Astrocyte (in vitro differentiated cells and primary cell): Measurements from ENCODE around the gene SLC38A10. TPM values are rescaled to one million over a fixed set of nuclear protein-coding genes. Genes with fewer than 3 reads are reported as not detected.

Experiments
- DNase-seq: peaks from one replicate; pipeline ENCODE4 v3.0.0-alpha.2; 2010; ENCODE audit warnings: low read depth
- FAIRE-seq: peaks from 2 replicates; lab custom pipeline; 2011; peaks lifted over from hg19 to GRCh38; lab: Jason Lieb, UNC
- H2AFZ ChIP-seq: 2 replicates; pipeline ENCODE4 v1.6.0; 2012; ENCODE audit warnings: low read depth, low read length, inconsistent platforms
- H3K27ac ChIP-seq: 2 replicates; pipeline ENCODE4 v1.5.1; 2011; ENCODE audit warnings: low read depth, low read length, inconsistent platforms
- H3K27me3 ChIP-seq: 2 replicates; pipeline ENCODE4 v1.6.0; 2011; ENCODE audit warnings: low read length, inconsistent platforms; ENCODE audit not compliant: insufficient read depth
- H3K36me3 ChIP-seq: 2 replicates; pipeline ENCODE4 v1.5.1; 2011; ENCODE audit warnings: low read length, inconsistent platforms; ENCODE audit not compliant: insufficient read depth
- H3K4me1 ChIP-seq: 2 replicates; pipeline ENCODE4 v1.5.1; 2011; ENCODE audit warnings: low read length, inconsistent platforms; ENCODE audit not compliant: insufficient read depth
- H3K4me2 ChIP-seq: 2 replicates; pipeline ENCODE4 v1.6.0; 2012; ENCODE audit warnings: low read length, inconsistent platforms
- H3K4me3 ChIP-seq: 2 replicates; pipeline ENCODE4 v1.5.1; 2011; ENCODE audit warnings: low read depth, mild to moderate bottlenecking, low read length, inconsistent platforms; ENCODE audit not compliant: insufficient read depth
- H3K79me2 ChIP-seq: 2 replicates; pipeline ENCODE4 v1.6.0; 2012; ENCODE audit warnings: mild to moderate bottlenecking, low read length, inconsistent platforms; ENCODE audit not compliant: insufficient read depth
- H3K9ac ChIP-seq: 2 replicates; pipeline ENCODE4 v1.6.0; 2012; ENCODE audit warnings: mild to moderate bottlenecking, low read length, inconsistent platforms
- H3K9me3 ChIP-seq: 2 replicates; pipeline ENCODE4 v1.5.1; 2012; ENCODE audit warnings: low read depth, mild to moderate bottlenecking, low read length, inconsistent platforms; ENCODE audit not compliant: insufficient read depth
- H4K20me1 ChIP-seq: 2 replicates; pipeline ENCODE4 v1.6.0; 2012; ENCODE audit warnings: low read length, inconsistent platforms; ENCODE audit not compliant: insufficient read depth
- H3K27ac Mint-ChIP-seq: one replicate; pipeline ENCODE4 v1.8.0; 2021; ENCODE audit warnings: mild to moderate bottlenecking, mixed read lengths; ENCODE audit not compliant: unreplicated experiment
- H3K27me3 Mint-ChIP-seq: one replicate; pipeline ENCODE4 v1.8.0; 2021; ENCODE audit warnings: low read depth, mixed read lengths; ENCODE audit not compliant: unreplicated experiment
- H3K36me3 Mint-ChIP-seq: one replicate; pipeline ENCODE4 v1.8.0; 2021; ENCODE audit warnings: low read depth, mixed read lengths; ENCODE audit not compliant: unreplicated experiment
- H3K4me1 Mint-ChIP-seq: one replicate; pipeline ENCODE4 v1.8.0; 2021; ENCODE audit warnings: low read depth, mixed read lengths; ENCODE audit not compliant: unreplicated experiment
- H3K4me3 Mint-ChIP-seq: one replicate; pipeline ENCODE4 v1.8.0; 2021; ENCODE audit warnings: mild to moderate bottlenecking, moderate library complexity, mixed read lengths; ENCODE audit not compliant: unreplicated experiment
- H3K9me3 Mint-ChIP-seq: one replicate; pipeline ENCODE4 v1.8.0; 2021; ENCODE audit warnings: mild to moderate bottlenecking, mixed read lengths; ENCODE audit not compliant: unreplicated experiment
- EZH2 ChIP-seq: IDR thresholded peaks from 2 replicates; pipeline ENCODE4 v1.6.1; 2012; ENCODE audit warnings: mild to moderate bottlenecking, low read length, inconsistent platforms; ENCODE audit not compliant: insufficient read depth
- total RNA-seq: library from RNA; stranded (reverse); gene quantifications from 2 replicates; pipeline ENCODE4 v1.2.1, GENCODE V29; 2021
- TF ChIP-seq, protein P1 (sequence below): IDR thresholded peaks from 2 replicates; pipeline ENCODE4 v1.5.1; 2011; ENCODE audit warnings: low read depth, mild to moderate bottlenecking, inconsistent platforms, low read length, moderate library complexity; ENCODE audit not compliant: insufficient read depth

Gene SLC38A10
- total RNA-seq, 1 donor from 2014 or later: 71.4 TPM

DNA sequence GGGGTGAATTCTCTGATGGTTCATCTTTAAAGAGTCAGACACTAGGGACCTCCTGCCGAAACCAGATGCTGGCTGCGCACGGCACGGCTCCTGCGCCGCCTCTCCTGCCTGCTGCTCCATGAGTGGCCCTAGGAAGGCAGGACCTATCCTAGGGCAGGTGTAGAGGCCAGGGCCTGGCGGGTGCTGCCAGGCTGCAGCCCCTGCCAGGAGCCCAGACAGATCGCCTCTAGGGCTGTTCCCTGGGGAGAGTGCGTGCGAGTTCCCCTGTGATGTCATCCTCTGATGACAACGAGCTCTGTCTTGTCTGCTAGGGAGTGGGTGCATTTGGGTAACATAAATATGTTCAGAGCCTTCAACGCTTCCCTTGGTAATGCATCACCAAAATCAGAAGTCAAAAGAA, 23.9 kb downstream of the SLC38A10 start:
- H3K27ac ChIP-seq: no peak overlapping the region
- FAIRE-seq (no peak), DNase-seq (no peak)
- H3K36me3 Mint-ChIP-seq: peaks cover 39% of the 10 kb centered on the region
- H3K4me1 Mint-ChIP-seq: no peaks in the 10 kb centered on the region
- H4K20me1 ChIP-seq: peaks cover 13% of the 10 kb centered on the region
- no peak overlapping the region for H2AFZ ChIP-seq
- H3K79me2 ChIP-seq: no peaks in the 10 kb centered on the region
- H3K36me3 ChIP-seq: peaks cover 10% of the 10 kb centered on the region
- H3K27me3 Mint-ChIP-seq: no peaks in the 10 kb centered on the region
- no peak overlapping the region for H3K4me3 ChIP-seq
- TF ChIP-seq EZH2: no peak
- TF ChIP-seq, protein P1, sequence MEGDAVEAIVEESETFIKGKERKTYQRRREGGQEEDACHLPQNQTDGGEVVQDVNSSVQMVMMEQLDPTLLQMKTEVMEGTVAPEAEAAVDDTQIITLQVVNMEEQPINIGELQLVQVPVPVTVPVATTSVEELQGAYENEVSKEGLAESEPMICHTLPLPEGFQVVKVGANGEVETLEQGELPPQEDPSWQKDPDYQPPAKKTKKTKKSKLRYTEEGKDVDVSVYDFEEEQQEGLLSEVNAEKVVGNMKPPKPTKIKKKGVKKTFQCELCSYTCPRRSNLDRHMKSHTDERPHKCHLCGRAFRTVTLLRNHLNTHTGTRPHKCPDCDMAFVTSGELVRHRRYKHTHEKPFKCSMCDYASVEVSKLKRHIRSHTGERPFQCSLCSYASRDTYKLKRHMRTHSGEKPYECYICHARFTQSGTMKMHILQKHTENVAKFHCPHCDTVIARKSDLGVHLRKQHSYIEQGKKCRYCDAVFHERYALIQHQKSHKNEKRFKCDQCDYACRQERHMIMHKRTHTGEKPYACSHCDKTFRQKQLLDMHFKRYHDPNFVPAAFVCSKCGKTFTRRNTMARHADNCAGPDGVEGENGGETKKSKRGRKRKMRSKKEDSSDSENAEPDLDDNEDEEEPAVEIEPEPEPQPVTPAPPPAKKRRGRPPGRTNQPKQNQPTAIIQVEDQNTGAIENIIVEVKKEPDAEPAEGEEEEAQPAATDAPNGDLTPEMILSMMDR: no peak
- H3K4me3 Mint-ChIP-seq: no peak overlapping the region
- H3K27ac Mint-ChIP-seq: no peak overlapping the region
- H3K27me3 ChIP-seq: no peaks in the 10 kb centered on the region
- H3K9ac ChIP-seq: no peak overlapping the region
- no peaks in the 10 kb centered on the region for H3K9me3 Mint-ChIP-seq
- H3K4me2 ChIP-seq: no peak overlapping the region
- no peaks in the 10 kb centered on the region for H3K9me3 ChIP-seq
- no peaks in the 10 kb centered on the region for H3K4me1 ChIP-seq

DNA sequence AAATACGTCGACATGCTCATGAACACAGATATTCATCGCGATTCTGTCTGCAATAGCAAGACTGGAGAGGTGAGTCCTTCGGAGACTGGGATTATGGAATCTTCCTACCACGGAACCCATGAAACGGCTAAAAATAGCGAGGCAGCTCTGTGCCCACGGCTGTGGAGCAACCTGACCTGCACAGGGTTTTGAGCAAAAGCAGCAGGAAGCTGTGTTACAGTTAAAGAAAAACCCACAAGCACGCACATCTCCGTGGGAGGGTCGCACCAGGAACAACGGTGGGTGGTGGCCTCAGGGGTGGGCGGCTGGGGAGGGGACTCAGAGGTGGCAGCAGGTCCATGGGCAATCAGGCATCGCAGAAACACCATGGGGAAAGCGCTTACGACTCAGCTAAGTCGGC, 24.8 kb downstream of the SLC38A10 start:
- Mint-ChIP-seq H3K27ac (no peak overlapping the region), H3K27me3 (no peaks in the 10 kb centered on the region), H3K4me3 (no peak overlapping the region), H3K4me1 (no peaks in the 10 kb centered on the region), H3K36me3 (peaks cover 41% of the 10 kb centered on the region), H3K9me3 (no peaks in the 10 kb centered on the region)
- no peaks in the 10 kb centered on the region for H3K27me3 ChIP-seq
- peaks cover 15% of the 10 kb centered on the region for H3K36me3 ChIP-seq
- TF ChIP-seq, protein P1: no peak
- TF ChIP-seq EZH2: no peak
- H3K4me1 ChIP-seq: no peaks in the 10 kb centered on the region
- H3K79me2 ChIP-seq: no peaks in the 10 kb centered on the region
- H4K20me1 ChIP-seq: peaks cover 9% of the 10 kb centered on the region
- no peak overlapping the region for H3K27ac ChIP-seq
- no peak overlapping the region for H2AFZ ChIP-seq
- no peak for FAIRE-seq
- no peak for DNase-seq
- no peak overlapping the region for H3K4me2 ChIP-seq
- no peak overlapping the region for H3K9ac ChIP-seq
- no peaks in the 10 kb centered on the region for H3K9me3 ChIP-seq
- no peak overlapping the region for H3K4me3 ChIP-seq

DNA sequence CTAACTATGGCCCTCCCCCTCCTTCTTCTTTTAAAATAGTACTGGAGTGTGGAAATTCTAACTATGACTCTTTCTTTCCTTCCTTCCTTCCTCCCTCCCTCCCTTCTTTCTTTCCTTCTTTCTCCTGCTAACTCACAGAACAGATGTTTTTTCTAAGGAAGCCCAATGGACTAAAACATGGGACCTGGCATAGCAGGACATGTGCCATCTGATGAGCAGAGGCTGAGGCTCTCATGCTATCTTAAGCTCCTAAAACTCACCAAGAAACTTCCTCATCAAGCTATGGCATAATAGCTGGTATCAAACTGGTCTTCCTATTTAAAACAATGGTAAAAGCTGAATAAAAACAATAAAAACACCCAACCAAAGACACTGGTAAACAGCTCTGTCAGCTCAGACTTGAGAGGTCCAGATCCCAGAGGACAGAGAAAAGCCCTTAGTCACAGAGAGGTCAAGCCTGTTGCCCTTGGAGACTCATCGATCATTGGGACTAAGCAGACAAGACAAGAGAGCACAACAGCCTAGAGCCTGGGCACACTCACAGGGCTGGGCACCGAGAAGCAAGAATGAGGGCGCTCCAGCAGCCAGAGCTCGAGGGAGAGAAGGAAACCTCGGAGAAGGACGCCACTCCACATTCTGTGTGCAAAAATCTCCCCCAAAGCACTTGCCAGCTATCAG, 27.6 kb downstream of the SLC38A10 start:
- DNase-seq: no peak
- Histone ChIP-seq H3K27ac (no peak overlapping the region), H3K4me3 (no peak overlapping the region), H3K4me1 (no peaks in the 10 kb centered on the region), H3K9me3 (no peaks in the 10 kb centered on the region), H3K27me3 (no peaks in the 10 kb centered on the region), H2AFZ (no peak overlapping the region), H3K36me3 (peaks cover 9% of the 10 kb centered on the region), H3K79me2 (no peaks in the 10 kb centered on the region), H3K4me2 (no peak overlapping the region), H3K9ac (no peak overlapping the region), H4K20me1 (peaks cover 9% of the 10 kb centered on the region)
- Mint-ChIP-seq H3K27ac (no peak overlapping the region), H3K4me3 (no peak overlapping the region), H3K27me3 (no peaks in the 10 kb centered on the region), H3K9me3 (no peaks in the 10 kb centered on the region), H3K36me3 (peaks cover 40% of the 10 kb centered on the region), H3K4me1 (no peaks in the 10 kb centered on the region)
- FAIRE-seq: no peak
- TF ChIP-seq, protein P1: no peak
- no peak for TF ChIP-seq EZH2
